ENCODE results near the gene CELF1. TPM values are rescaled to one million over a fixed set of nuclear protein-coding genes. Genes with fewer than 3 reads are reported as not detected.

The CELF1 gene
- total and polyA plus RNA-seq, 9 of the 15 experiments (the other 6 are each of a cell fraction or from before 2014, with no cell fraction given): 11.3 to 142 (median 77.4) TPM

- TF ChIP-seq ILK (tag; IDR thresholded peaks at IDR 0.05; ENCODE audit: borderline replicate concordance, low read depth) (no peak), ZNF197 (CRISPR knock-in tag; IDR thresholded peaks at IDR 0.05; ENCODE audit: low read depth) (no peak), RHOXF2B (CRISPR knock-in tag; conservative IDR thresholded peaks at IDR 0.05) (no peak), MEIS2 (IDR thresholded peaks at IDR 0.05; ENCODE audit: partially characterized antibody) (peak; percentile 12), TCF7 (IDR thresholded peaks at IDR 0.05; ENCODE audit: borderline replicate concordance) (no peak), ZNF324 (CRISPR knock-in tag; IDR thresholded peaks at IDR 0.05) (no peak), SRSF3 (IDR thresholded peaks at IDR 0.05; ENCODE audit: insufficient read depth, low read length) (0 out of 2 replicates have a peak, but pooled peaks have one; percentile 50), PHF8 (IDR thresholded peaks at IDR 0.05; ENCODE audit: borderline replicate concordance, low read length) (peak; percentile 98), U2AF1 (optimal IDR thresholded peaks at IDR 0.05; ENCODE audit: low read depth, low read length) (peak; percentile 66), MTA2 (IDR thresholded peaks at IDR 0.05; ENCODE audit: low read depth) (no peak), HMGN3 (IDR thresholded peaks at IDR 0.05; ENCODE audit: borderline replicate concordance, extremely low read depth, insufficient read length, low read depth, low read length) (peak; percentile 42), ZNF507 (tag; conservative IDR thresholded peaks at IDR 0.05) (no peak), ZNF395 (CRISPR knock-in tag; IDR thresholded peaks at IDR 0.05) (peak; percentile 47; the same call in 1 of the 2 replicates), ZNF253 (CRISPR knock-in tag; conservative IDR thresholded peaks at IDR 0.05) (no peak), HNRNPL (IDR thresholded peaks at IDR 0.05; ENCODE audit: low read depth, low read length) (0 out of 2 replicates have a peak, but pooled peaks have one; percentile 52)
- TF ChIP-seq, protein P1, sequence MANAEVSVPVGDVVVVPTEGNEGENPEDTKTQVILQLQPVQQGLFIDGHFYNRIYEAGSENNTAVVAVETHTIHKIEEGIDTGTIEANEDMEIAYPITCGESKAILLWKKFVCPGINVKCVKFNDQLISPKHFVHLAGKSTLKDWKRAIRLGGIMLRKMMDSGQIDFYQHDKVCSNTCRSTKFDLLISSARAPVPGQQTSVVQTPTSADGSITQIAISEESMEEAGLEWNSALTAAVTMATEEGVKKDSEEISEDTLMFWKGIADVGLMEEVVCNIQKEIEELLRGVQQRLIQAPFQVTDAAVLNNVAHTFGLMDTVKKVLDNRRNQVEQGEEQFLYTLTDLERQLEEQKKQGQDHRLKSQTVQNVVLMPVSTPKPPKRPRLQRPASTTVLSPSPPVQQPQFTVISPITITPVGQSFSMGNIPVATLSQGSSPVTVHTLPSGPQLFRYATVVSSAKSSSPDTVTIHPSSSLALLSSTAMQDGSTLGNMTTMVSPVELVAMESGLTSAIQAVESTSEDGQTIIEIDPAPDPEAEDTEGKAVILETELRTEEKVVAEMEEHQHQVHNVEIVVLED (CRISPR knock-in tag; IDR thresholded peaks at IDR 0.05): 0 out of 2 replicates have a peak, but pooled peaks have one; percentile 23
- TF ChIP-seq, protein P2, sequence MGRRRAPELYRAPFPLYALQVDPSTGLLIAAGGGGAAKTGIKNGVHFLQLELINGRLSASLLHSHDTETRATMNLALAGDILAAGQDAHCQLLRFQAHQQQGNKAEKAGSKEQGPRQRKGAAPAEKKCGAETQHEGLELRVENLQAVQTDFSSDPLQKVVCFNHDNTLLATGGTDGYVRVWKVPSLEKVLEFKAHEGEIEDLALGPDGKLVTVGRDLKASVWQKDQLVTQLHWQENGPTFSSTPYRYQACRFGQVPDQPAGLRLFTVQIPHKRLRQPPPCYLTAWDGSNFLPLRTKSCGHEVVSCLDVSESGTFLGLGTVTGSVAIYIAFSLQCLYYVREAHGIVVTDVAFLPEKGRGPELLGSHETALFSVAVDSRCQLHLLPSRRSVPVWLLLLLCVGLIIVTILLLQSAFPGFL (CRISPR knock-in tag; IDR thresholded peaks at IDR 0.05): 0 out of 2 replicates have a peak, but pooled peaks have one; percentile 84
- TF ChIP-seq, protein P3, sequence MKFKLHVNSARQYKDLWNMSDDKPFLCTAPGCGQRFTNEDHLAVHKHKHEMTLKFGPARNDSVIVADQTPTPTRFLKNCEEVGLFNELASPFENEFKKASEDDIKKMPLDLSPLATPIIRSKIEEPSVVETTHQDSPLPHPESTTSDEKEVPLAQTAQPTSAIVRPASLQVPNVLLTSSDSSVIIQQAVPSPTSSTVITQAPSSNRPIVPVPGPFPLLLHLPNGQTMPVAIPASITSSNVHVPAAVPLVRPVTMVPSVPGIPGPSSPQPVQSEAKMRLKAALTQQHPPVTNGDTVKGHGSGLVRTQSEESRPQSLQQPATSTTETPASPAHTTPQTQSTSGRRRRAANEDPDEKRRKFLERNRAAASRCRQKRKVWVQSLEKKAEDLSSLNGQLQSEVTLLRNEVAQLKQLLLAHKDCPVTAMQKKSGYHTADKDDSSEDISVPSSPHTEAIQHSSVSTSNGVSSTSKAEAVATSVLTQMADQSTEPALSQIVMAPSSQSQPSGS (CRISPR knock-in tag; IDR thresholded peaks at IDR 0.05): no peak
- TF ChIP-seq, protein P4, sequence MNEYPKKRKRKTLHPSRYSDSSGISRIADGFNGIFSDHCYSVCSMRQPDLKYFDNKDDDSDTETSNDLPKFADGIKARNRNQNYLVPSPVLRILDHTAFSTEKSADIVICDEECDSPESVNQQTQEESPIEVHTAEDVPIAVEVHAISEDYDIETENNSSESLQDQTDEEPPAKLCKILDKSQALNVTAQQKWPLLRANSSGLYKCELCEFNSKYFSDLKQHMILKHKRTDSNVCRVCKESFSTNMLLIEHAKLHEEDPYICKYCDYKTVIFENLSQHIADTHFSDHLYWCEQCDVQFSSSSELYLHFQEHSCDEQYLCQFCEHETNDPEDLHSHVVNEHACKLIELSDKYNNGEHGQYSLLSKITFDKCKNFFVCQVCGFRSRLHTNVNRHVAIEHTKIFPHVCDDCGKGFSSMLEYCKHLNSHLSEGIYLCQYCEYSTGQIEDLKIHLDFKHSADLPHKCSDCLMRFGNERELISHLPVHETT (CRISPR knock-in tag; conservative IDR thresholded peaks at IDR 0.05 in 1 of 2, IDR thresholded peaks at IDR 0.05 in 1 of 2): peak; percentile 47 to 74; a peak in 2 of 4 replicates
Observed at GRCh38 chr11:47565340-47566148, 12.6 kb upstream of the CELF1 start, which contains the start of gene PTPMT1 (continued).
